Caki2 (cell line): ENCODE data around the gene HINT2. TPM values are rescaled to one million over a fixed set of nuclear protein-coding genes. Genes with fewer than 3 reads are reported as not detected.

ENCODE experiments used
- DNase-seq: peaks from one replicate; pipeline ENCODE4 v3.0.0-alpha.2; 2015; ENCODE audit warnings: low read depth
- in situ Hi-C: cut with HindIII; loops from 2 replicates; pipeline ENCODE4 v1.10.0; 2016; ENCODE audit warnings: low sequenced_read_pairs, low pct_unique_long_range_greater_than_20kb, mixed read lengths
- total RNA-seq: library from RNA; depleted of rRNA; stranded (reverse); fragments of >200 nt; shearing (Covaris generic); gene quantifications from 2 replicates; pipeline ENCODE4 v1.2.3, GENCODE V29; 2014; ENCODE audit warnings: low replicate concordance

HINT2 gene
- total RNA-seq, 1 experiment from 2014 or later: 21.5 TPM

DNA sequence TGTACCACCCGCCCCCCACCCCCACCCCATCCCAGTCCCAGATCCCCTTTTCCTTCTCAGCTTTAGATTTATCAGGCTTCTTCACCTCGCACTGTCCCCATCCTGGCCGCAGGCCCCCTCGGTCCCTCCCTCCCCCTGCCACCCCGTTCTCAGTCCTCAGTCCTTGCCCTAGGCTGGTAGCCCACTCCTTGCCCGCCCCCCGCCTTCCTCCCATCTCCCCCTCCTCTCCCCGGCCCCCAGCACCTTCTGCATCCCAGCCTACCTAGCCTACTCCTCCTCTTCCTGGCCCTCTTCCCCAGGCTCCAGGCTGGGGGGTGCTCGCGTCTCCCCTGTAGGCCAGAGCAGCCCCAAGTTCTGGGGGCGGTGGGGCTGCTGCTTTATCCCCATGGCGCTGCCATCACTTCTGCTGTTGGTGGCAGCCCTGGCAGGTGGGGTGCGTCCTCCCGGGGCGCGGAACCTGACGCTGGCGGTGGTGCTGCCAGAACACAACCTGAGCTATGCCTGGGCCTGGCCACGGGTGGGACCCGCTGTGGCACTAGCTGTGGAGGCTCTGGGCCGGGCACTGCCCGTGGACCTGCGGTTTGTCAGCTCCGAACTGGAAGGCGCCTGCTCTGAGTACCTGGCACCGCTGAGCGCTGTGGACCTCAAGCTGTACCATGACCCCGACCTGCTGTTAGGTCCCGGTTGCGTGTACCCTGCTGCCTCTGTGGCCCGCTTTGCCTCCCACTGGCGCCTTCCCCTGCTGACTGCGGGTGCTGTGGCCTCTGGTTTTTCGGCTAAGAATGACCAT, 22.6 kb downstream of the HINT2 start:
- no peak for DNase-seq
- in situ Hi-C loops: no loop called here

DNA sequence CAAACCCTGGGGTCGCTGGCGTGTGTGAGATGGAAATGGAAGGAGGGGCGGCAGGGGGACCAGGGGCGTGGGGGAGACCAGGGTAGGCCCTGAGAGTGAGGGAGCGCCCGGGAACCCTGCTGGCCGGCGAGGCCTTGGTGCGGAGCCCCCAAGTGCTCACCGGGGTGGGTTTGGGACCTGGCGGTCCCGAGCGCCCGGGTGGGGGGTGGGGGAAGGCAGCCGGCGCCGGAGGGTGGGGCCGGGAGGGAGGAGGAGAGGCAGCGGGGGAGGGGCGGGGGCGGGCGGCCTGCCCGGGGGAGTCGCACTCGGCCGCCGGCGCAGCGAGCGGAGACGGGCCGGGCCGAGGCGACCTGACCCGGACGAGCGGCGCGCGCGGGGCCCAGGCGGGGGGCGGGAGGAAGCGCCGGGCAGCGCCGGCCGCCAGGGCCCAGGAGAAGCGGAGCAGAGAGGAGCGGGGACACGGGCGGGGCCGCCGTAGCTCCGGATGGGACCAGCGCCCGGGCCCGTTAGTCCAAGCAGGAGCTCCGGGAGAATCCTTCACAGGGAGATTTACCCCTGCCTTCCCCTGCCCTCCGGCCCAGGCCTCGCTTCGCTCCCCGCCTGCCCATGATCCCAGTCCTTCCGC, 23.4 kb downstream of the HINT2 start, which contains the start of gene NPR2:
TSS of gene NPR2 (plus strand) at position 295 of the 625 bp plus-strand sequence. CDS start 818 bp downstream, outside the sequence.
- in situ Hi-C loops: no loop called here
- no peak for DNase-seq

DNA sequence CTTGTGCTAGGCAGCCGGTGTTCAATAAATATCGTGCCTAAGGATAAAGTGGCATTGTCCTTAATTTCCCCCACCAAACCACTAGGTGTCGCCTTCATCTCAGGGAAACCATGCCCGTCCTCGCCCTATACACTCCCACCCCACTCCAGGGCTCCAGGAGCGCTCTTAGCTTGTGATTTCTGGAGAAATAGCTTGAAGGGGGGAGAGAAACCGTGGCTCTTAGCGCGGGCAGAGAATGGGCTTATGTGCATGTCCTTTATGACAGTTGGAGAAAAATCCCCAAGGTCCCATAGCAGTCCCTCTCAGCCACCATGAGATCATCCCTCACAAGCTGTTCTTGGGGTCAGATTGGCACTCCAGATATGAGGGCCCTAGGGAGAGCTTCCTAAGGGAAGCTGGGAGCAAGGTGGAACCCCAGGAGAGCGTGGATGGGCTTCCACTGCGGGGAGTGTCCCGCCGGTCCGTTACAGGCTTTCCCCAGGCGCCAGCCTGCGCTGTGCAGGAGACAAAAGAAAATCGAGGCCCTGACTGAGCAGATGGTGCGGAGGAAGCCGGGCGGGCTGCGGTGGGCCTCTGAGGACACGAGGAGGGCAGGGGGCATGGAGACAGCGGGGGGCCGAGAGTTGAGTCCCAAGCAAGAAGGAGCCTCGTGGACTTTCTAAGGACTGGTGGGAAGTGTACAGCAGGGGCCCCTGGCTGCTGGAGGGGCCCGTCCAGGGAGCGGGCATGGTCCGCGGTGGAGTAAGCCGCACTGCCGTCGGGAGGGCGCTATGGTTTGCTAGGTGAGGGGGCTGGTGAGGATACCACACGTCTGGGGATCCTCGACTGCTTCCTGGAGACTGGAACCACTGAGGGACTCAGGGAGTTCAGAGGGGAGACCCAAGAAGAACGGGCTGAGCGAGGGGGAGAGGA, 24.2 kb downstream of the HINT2 start:
- in situ Hi-C loops: no loop called here
- DNase-seq: peak; percentile 42

DNA sequence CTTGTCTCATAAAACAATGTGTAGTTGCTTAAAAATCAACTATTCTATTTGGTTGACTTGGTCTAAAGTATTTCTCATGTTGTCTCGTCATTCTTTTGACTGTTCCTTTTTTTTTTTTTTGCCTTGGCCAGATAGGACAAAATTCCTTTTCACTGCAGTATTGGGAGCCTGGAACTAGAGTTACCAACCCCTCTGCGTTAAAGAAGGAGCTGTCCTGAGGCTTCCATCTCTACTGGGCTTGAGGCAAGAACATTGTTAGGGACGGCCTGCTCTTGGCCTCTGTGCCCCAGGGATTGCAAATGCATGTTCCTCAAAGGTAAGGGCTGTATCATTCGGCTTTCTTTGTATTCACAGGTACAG, 24.8 kb downstream of the HINT2 start:
- in situ Hi-C loops: no loop called here
- DNase-seq: no peak

DNA sequence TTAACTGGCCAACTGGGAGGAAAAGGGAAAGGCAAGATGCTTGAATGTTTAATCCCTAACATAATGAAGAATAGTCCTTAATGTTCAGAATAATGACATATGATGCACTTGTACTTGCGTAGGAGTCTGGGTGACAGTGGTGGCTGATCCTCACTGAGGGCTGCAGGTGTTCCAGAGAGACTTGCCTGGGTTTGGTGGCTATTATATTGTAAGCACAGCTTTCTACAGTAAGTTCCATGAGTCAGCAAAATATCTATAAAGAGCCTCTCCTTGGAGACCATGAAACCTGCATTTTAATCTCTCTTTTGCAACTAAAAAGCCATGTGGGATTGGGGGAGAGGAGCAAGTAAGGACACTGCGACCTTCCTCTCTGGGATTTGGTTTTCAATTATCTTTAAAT, 25.3 kb downstream of the HINT2 start:
- DNase-seq: no peak
- in situ Hi-C loops: no loop called here

DNA sequence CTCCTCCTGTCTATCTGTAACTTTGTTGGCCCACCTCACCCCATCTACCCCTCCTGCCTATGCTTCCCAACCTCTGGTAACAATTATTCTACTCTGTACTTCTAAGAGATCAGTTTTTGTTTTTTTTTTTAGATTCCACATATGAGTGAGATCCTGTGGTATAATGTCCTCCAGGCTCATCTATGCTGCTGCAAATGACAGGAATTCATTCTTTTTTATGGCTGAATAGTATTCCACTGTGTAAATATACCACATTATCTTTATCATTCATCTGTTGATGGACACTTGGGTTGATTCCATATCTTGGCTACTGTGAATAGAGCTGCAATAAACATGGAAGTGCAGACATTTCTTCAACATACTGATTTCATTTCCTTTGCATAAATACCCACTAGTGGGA, 31.4 kb downstream of the HINT2 start:
- DNase-seq: no peak
- in situ Hi-C loops: no loop called here

DNA sequence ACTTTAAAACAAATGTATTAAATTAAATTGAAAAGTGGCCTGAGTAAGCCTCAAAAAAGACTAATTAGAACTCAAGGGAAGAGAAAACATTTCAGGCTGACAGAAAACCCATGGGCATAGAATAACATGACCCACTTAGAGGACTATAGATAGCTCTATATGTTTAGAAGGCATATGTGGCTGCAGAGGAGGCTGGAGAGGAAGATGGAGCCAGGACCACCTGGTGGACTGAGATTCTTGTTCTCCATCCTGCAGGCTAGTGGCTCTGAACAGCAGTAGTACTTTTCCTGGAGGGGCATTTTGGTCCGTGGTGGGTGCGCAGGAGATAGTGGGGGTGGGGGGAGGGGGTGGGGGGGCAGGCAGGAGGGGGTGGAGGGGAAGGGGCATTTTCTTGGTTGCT, 33.8 kb downstream of the HINT2 start:
- no peak for DNase-seq
- in situ Hi-C loops: no loop called here

DNA sequence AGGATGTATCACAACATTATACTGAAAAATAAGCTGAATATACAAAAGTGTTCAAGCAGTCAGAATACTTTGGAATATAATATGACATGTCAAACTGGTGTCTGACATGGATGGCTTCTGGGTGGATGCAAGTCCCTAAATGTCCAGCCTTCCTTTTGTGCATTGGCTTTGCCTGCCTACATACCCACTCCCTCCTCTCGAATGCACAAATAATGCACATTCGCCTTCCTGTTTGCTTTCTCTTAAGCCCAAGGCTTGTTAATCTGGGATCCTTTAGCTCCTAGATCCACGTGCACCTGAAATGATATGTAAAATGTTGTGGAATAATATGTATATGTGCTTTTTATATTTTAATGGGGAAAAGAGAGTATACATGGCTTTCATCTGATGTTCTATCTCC, 36.3 kb downstream of the HINT2 start:
- in situ Hi-C loops: no loop called here
- no peak for DNase-seq

DNA sequence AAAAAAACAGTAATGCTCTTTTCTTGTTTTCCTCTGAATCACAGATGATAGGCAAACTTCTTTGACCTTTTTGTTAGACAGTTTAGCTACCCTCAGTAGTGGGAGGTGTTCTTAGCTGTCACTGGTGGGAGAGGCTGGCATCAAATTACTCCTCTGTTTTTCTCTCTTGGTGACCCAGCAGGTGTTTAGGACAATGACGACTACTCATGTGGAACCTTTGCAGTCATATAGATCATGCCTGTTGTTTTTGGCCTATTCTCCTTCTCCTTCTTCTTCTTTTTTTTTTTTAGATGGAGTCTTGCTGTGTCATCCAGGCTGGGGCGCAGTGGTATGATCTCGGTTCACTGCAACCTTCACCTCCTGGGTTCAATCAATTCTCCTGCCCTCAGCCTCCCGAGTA, 38.8 kb downstream of the HINT2 start:
- in situ Hi-C loops: no loop called here

DNA sequence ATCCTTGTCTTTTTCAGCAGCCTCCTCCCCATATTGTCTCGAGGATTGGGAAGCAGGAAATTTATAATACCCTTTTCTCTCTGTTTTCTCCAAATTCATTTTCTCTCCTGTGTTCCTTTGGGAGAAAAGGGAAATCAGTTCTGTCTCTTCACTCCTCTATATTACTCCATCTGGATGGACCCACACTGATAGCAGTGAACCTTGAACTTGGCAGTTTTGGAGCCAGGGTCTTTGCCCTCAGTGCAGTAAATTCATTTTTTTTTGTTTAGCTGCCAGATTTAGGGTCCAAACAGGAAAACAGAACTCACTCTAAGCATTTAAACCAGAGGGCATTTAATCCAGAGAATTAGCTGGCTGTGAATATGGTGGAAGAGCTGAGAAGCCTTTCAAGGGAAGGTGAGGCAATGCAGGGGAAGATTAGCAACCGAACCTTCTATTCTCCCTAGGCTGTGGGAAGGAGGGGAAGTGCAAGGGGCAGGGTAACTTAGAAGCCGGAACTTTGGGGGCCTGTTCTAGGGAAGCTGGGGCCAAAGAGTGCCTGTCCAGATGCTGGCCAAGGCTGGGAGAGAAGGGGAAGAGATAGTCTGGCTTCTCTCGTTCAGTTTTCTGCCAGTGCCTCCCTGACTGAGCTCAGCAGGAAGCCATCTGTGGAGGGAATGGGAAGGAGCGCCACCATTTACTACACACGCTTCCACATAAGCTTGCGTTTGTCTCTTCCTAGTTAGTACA, 39.8 kb downstream of the HINT2 start:
- no peak for DNase-seq
- in situ Hi-C loops: no loop called here

More for the DNA sequence above, 38.8 kb downstream of the HINT2 start:
- DNase-seq: peak; percentile 95

DNA sequence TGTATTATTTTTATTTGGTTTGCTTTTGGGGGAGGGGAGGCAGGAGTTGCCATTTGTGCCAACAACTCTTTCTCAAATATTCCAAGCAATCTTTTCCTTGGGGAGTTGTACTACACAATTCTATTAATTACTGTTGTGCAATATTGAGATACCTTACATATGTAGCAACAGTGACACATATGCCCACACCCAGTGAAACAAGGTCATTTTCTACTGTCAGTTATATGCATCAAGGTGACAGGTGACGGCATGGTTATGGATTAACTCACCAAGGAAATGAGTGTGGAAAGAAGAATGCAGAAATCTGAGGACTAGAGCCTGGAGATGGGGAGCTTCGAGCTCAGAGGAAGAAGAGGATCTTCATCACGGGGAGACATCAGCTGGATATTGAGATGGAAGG, 42.9 kb downstream of the HINT2 start:
- no peak for DNase-seq
- in situ Hi-C loops: no loop called here

DNA sequence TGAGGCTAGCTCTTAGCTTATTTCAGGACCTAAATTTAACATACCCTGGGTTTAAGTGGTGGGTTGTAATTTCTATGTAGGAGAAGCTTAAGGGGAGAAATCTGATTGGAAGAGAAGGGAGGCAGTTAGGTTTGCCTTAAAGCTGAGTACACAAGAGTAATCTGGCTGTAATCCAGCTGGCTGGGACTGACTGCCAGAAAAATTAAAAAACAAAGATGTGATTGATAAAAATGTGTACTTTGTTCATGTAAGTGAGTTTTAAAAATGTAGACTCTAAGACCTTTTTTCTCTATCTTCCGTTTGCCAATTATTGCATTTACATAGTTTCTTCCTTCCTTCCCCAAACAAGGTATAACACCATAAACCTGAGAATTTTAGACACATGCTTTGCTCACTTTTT, 43.3 kb downstream of the HINT2 start:
- in situ Hi-C loops: no loop called here
- no peak for DNase-seq

DNA sequence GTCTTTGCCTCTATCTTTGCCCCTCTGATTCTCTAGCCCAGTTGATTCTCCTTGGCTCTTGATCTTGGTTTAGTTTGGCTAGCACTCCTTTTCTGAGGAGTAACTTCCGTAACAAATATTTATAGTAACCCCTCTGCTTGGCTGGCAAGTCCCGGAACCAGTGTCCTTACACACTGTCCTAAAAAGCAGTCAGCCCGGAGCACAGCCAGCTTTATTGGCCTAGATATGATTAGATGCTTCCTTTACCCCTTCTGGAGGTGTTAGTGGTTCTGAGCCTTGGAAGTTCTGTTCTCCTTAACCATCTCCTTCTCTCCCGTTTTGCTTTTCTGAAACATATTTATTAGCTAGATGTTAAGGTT, 43.8 kb downstream of the HINT2 start:
- in situ Hi-C loops: no loop called here
- no peak for DNase-seq

DNA sequence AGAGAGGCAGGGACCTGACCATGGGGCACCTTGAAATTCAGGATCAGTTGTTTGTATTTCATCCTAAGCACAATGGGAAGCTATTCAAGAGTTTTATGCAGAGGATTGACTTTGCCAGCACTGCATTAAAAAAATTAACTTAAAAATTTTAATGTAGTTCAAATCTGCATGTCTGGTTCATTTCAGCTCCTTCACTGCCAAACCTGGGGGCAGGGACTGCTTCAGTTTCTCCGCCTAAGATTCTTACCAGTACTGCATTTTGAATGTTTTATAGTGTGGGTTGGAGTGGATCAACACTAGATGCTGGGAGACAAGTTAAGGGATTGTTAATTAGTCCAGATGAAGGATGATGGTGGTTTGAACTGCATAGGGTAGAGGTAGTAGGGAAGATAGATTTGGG, 45.1 kb downstream of the HINT2 start:
- in situ Hi-C loops: no loop called here

DNA sequence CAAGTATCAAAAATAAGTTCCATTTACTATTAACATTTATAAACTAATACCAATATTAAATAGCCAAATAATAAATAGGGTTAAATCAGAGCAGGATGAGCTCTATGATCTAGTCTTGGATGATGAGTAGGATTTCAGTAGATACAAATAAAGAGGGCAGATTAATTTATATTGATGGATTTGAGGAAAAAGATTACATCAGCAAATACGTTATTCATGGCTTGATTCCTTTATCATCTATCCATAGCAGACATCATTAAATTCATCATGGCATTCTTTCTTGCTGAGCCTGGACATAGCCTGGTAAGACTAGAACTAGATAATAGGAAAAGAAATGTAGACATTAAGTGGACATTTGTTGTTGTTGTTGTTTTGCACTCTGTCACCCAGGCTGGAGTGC, 47.4 kb downstream of the HINT2 start:
- in situ Hi-C loops: no loop called here
- no peak for DNase-seq

More for the DNA sequence above, 45.1 kb downstream of the HINT2 start:
- DNase-seq: no peak

DNA sequence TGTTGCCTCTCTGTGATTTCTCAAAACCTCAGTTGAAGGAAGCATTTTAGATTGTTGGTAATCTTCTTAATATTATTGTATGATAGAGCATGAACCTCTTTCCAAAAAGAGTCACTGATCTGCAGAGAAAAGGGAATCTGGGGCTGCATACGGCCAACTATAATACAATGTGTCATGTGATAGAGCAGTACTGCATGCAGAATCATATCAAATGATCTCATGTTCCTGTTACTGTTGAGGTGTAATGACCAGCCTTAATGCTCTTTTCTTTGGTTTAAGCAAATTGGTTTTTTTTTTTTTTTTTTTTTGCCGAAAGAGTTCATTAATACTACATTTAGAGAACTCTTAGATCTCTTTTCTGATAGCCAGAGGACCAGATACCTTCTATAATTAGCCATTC, 47.8 kb downstream of the HINT2 start:
- in situ Hi-C loops: no loop called here
- DNase-seq: no peak

DNA sequence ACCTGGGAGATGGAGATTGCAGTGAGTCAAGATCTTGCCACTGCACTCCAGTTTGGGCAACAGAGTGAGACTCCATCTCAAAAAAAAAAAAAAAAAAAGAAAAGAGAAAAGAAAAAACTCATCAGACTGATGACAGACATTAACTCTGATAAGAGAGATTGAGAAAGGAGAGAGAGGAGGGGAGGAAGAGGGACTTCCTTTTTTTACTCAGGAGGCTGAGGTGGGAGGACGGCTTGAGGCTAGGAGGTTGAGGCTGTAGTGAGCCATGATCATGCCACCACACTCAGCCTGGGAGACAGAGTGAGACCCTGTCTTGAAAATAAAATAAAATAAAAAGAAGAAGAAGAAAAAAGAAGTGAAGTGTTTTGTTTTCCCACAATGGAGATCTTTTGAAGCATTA, 51.0 kb downstream of the HINT2 start:
- in situ Hi-C loops: no loop called here
- DNase-seq: no peak

DNA sequence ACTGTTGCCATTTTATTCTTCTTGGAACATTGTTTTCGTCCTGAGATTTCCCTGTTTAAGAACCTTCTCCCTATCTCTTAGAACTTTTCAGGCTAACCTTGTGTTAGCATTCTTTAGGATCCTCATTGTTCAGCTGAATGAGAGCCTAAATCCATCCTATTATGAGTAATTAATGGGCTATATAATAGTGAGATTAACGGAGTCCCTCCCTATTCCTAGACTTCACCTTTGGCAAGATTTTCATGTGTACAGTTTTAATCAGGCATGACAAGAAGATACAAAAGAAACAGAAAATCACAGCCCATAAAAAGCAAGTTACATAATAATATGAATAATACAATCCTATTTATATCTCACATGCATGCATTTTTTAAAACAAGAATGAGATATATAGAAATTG, 51.7 kb downstream of the HINT2 start:
- DNase-seq: no peak
- in situ Hi-C loops: no loop called here
